SK-N-MC (cell line): ENCODE data around the gene CAPSL.

Experiments used
- DNase-seq: peaks from one replicate; pipeline ENCODE4 v3.0.0-alpha.2; 2011; ENCODE audit warnings: low read depth, low spot score
- H3K27ac ChIP-seq: fragments of 200-600 bp; sonication (generic); 2 replicates; pipeline ENCODE4 v1.5.1; 2016; ENCODE audit warnings: mixed run types
- H3K36me3 ChIP-seq: fragments of 200-600 bp; sonication (generic); 2 replicates; pipeline ENCODE4 v1.6.1; 2017; ENCODE audit warnings: antibody characterized with exemption, low read length, mixed read lengths; ENCODE audit not compliant: insufficient read depth
- H3K4me3 ChIP-seq: fragments of 200-600 bp; sonication (generic); 2 replicates; pipeline ENCODE4 v1.5.1; 2016
- H3K9ac ChIP-seq: fragments of 200-600 bp; sonication (generic); 2 replicates; pipeline ENCODE4 v1.8.0; 2017; ENCODE audit warnings: mixed run types, mixed read lengths; ENCODE audit not compliant: insufficient read length
- H3K9me3 ChIP-seq: fragments of 200-600 bp; sonication (generic); 2 replicates; pipeline ENCODE4 v1.6.1; 2017; ENCODE audit warnings: low read depth, mild to moderate bottlenecking, antibody characterized with exemption, low read length, moderate library complexity, mixed read lengths
- EZH2 ChIP-seq: fragments of 200-600 bp; sonication (generic); IDR thresholded peaks from one replicate; pipeline ENCODE4 v1.6.1; 2017; ENCODE audit warnings: antibody characterized with exemption
- FOXP2 ChIP-seq: optimal IDR thresholded peaks from 2 replicates; pipeline ENCODE3; 2011; ENCODE audit warnings: mild to moderate bottlenecking, moderate library complexity; ENCODE audit not compliant: insufficient read depth; ENCODE audit errors: extremely low read length, control extremely low read depth
- POLR2AphosphoS5 ChIP-seq: IDR thresholded peaks from 2 replicates; pipeline ENCODE4 v1.6.1; 2012; ENCODE audit warnings: mild to moderate bottlenecking, low read depth, low read length, borderline replicate concordance

CAPSL gene

GRCh38 chr5:35956429-35956828 lies 18.0 kb upstream of the CAPSL start:
- no peak overlapping the region for H3K27ac ChIP-seq
- no peak for DNase-seq
- H3K9me3 ChIP-seq: no peaks in the 10 kb centered on the region
- no peak overlapping the region for H3K9ac ChIP-seq
- no peaks in the 10 kb centered on the region for H3K36me3 ChIP-seq
- H3K4me3 ChIP-seq: no peak overlapping the region
- no peak for TF ChIP-seq FOXP2
- TF ChIP-seq POLR2AphosphoS5: no peak
- no peak for TF ChIP-seq EZH2

GRCh38 chr5:35954175-35954574 lies 15.8 kb upstream of the CAPSL start:
- TF ChIP-seq FOXP2: no peak
- no peak for TF ChIP-seq POLR2AphosphoS5
- no peak for TF ChIP-seq EZH2
- no peak overlapping the region for H3K4me3 ChIP-seq
- DNase-seq: no peak
- no peak overlapping the region for H3K9ac ChIP-seq
- H3K36me3 ChIP-seq: no peaks in the 10 kb centered on the region
- H3K9me3 ChIP-seq: no peaks in the 10 kb centered on the region
- H3K27ac ChIP-seq: no peak overlapping the region

- Histone ChIP-seq H3K27ac (no peak overlapping the region), H3K9me3 (no peaks in the 10 kb centered on the region), H3K9ac (no peak overlapping the region), H3K36me3 (no peaks in the 10 kb centered on the region), H3K4me3 (no peak overlapping the region)
- DNase-seq: no peak
- TF ChIP-seq FOXP2: no peak
- TF ChIP-seq EZH2: no peak
- TF ChIP-seq POLR2AphosphoS5: no peak
Measured at GRCh38 chr5:35947085-35947484, 8.7 kb upstream of the CAPSL start.

- H3K36me3 ChIP-seq: no peaks in the 10 kb centered on the region
- H3K9ac ChIP-seq: no peak overlapping the region
- no peaks in the 10 kb centered on the region for H3K9me3 ChIP-seq
- H3K27ac ChIP-seq: no peak overlapping the region
- no peak for DNase-seq
- no peak overlapping the region for H3K4me3 ChIP-seq
- TF ChIP-seq EZH2 (no peak), POLR2AphosphoS5 (no peak), FOXP2 (no peak)
Measured at GRCh38 chr5:35939639-35940038, 1.2 kb upstream of the CAPSL start.

GRCh38 chr5:35926389-35927051 lies 11.9 kb downstream of the CAPSL start:
- Histone ChIP-seq H3K36me3 (no peaks in the 10 kb centered on the region), H3K4me3 (no peak overlapping the region), H3K9me3 (no peaks in the 10 kb centered on the region), H3K9ac (no peak overlapping the region), H3K27ac (no peak overlapping the region)
- DNase-seq: peak; percentile 30
- TF ChIP-seq FOXP2 (no peak), EZH2 (no peak), POLR2AphosphoS5 (no peak)

GRCh38 chr5:35924950-35925722 lies 13.3 kb downstream of the CAPSL start:
- no peak for DNase-seq
- H3K27ac ChIP-seq: no peak overlapping the region

GRCh38 chr5:35924122-35924949 lies 14.1 kb downstream of the CAPSL start:
- no peak for DNase-seq
- no peak overlapping the region for H3K27ac ChIP-seq
- H3K4me3 ChIP-seq: no peak overlapping the region
- H3K36me3 ChIP-seq: no peaks in the 10 kb centered on the region
- TF ChIP-seq EZH2 (no peak), POLR2AphosphoS5 (no peak), FOXP2 (no peak)
- H3K9ac ChIP-seq: no peak overlapping the region
- no peaks in the 10 kb centered on the region for H3K9me3 ChIP-seq

More at GRCh38 chr5:35924950-35925722, 13.3 kb downstream of the CAPSL start:
- Histone ChIP-seq H3K4me3 (peak overlapping the region; percentile 36; the same call in 1 of the 2 replicates), H3K9ac (no peak overlapping the region), H3K36me3 (no peaks in the 10 kb centered on the region), H3K9me3 (no peaks in the 10 kb centered on the region)
- TF ChIP-seq EZH2 (no peak), FOXP2 (no peak), POLR2AphosphoS5 (no peak)

GRCh38 chr5:35922468-35922867 lies 16.0 kb downstream of the CAPSL start:
- Histone ChIP-seq H3K27ac (no peak overlapping the region), H3K4me3 (no peak overlapping the region), H3K9ac (no peak overlapping the region), H3K9me3 (no peaks in the 10 kb centered on the region), H3K36me3 (no peaks in the 10 kb centered on the region)
- TF ChIP-seq POLR2AphosphoS5 (no peak), FOXP2 (no peak), EZH2 (no peak)
- no peak for DNase-seq
